GM19099 (cell line): Measurements from ENCODE around the gene TSKU.

Source experiments
- POLR2A ChIP-seq: IDR thresholded peaks from 3 replicates; pipeline ENCODE4 v1.6.1; 2011; ENCODE audit warnings: low read depth; ENCODE audit not compliant: insufficient read length; ENCODE audit errors: extremely low read depth

TSKU gene

GRCh38 chr11:76747915-76748860 lies 35.0 kb upstream of the TSKU start:
- no peak for TF ChIP-seq POLR2A

- TF ChIP-seq POLR2A = no peak
Measured at GRCh38 chr11:76748948-76749347, 34.2 kb upstream of the TSKU start.

GRCh38 chr11:76750067-76750466 lies 33.1 kb upstream of the TSKU start:
- TF ChIP-seq POLR2A = no peak

- no peak for TF ChIP-seq POLR2A
Measured at GRCh38 chr11:76750746-76751145, 32.4 kb upstream of the TSKU start.

GRCh38 chr11:76752321-76753143 lies 30.6 kb upstream of the TSKU start:
- no peak for TF ChIP-seq POLR2A

- TF ChIP-seq POLR2A = no peak
Measured at GRCh38 chr11:76753449-76753848, 29.7 kb upstream of the TSKU start.

- no peak for TF ChIP-seq POLR2A
Measured at GRCh38 chr11:76753950-76754349, 29.2 kb upstream of the TSKU start.

GRCh38 chr11:76756341-76756741 lies 26.8 kb upstream of the TSKU start:
- TF ChIP-seq POLR2A = no peak

- no peak for TF ChIP-seq POLR2A
Measured at GRCh38 chr11:76758311-76758710, 24.8 kb upstream of the TSKU start.

- TF ChIP-seq POLR2A = no peak
Measured at GRCh38 chr11:76759092-76759491, 24.1 kb upstream of the TSKU start.

GRCh38 chr11:76759517-76759916 lies 23.6 kb upstream of the TSKU start:
- TF ChIP-seq POLR2A = no peak

- no peak for TF ChIP-seq POLR2A
Measured at GRCh38 chr11:76760236-76760635, 22.9 kb upstream of the TSKU start.

GRCh38 chr11:76761718-76762355 lies 21.3 kb upstream of the TSKU start:
- TF ChIP-seq POLR2A = no peak

- no peak for TF ChIP-seq POLR2A
Measured at GRCh38 chr11:76762356-76762752, 20.8 kb upstream of the TSKU start.

GRCh38 chr11:76762867-76763572 lies 20.1 kb upstream of the TSKU start:
- no peak for TF ChIP-seq POLR2A
